NCI-H2196 (cell line): ENCODE measurements around the gene CD300LG.
"Not testable (repeated sequence)": the region's sequence is repeated elsewhere in the genome, so short reads cannot be mapped to it uniquely, and the experiment has no call there.

Experiments
- DNase-seq: peaks from one replicate; lab custom pipeline; 2025; ENCODE audit not compliant: unreplicated experiment; lab: John Stamatoyannopoulos, UW

Gene CD300LG

DNA sequence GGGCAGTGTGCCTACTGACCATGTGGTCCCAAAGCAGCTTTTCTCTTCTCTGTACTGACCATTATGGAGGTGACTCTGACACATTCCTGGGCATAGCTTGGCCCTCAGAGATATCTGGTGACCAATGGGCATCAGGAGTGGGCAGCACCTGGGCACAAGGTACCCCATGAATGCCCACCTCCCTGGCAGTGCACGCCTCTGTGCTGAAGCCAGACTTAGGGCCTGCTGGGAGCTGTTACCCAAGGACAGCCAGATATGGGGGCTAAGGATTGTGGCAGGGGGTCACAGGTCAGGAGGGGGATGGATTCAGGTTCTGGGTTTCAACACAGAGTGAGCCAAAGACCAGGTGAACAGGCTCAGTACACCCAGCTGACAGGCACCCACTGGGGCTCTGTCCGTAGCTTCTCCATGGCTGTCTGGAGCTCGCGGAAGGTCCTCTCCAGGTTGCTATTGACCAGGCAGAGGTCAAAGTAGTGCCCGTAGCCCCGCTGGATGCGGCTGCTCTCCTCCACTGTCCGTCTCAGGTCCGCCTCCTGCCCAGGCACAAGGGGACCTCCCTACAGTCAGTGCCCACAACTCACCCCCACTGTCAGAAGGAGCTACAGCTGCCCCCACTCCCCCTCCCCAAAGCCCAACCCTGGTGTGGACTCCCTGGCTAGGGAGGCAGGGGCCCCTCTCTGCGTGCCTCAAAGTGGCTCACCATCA is 30.6 kb downstream of the CD300LG start:
- no peak for DNase-seq

GRCh38 chr17:43878260-43879175 is 31.5 kb downstream of the CD300LG start:
- DNase-seq, result peak; percentile 75

DNA sequence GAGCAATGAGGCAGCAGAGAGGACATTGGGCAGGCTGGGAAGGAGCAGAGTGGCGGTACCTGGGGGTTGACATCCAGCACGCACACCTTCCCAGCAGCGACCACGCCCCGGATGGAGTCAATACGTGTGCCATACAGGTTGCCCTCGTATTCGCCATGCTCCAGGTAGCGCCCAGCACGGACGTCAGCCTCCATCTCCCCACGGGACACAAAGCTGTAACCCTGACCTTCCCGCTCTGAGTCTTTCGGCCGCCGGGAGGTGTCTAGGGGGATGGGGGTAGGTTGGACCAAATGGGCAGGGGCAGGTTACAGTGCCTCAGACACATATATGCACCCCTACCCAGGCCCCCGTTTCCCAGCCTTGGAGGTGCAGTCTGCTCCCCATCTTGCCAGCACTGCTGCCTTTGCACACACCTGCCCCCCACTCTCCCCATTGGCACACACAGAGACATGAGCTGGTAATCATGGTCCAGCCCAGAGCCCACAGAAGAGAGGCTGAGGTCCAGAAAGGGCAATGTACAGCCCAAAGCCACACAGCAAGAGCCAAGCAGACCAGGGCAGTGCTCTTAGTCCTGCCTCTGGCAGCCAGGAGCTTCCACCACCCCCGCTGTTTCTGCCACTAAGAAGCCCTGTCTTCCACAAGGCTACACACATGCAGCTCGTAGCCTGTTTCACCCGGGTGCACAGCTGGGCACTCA is 32.9 kb downstream of the CD300LG start:
- no peak for DNase-seq

DNA sequence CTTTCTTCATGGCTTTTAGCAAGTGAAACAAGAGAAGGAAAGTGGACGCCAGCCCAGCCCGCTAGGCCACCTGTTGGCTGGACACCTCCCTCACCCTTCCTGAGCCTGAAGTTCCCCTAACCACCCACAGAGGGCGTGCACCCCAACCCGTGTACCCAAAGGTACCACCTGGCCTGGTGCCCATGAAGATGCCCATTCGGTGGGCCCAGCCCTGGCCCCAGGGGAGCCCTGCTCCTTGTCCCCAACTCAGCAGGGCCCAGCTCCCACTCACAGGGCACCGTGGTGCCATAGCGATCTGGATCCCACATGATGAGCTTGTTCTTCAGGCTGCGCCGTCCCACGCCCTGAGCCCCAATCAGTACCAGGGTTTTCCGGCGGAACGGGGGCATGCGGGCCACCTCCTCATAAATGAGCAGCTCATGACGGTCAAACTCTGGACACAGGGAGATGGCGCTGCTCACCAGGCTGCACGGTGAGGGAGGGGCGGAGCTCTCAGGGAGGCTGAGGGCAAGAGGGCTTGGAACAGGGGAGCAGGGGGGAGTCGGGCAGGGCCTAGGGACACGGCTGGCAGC is 33.5 kb downstream of the CD300LG start:
- DNase-seq, result peak; percentile 75

- no peak for DNase-seq
These were observed 34.2 kb downstream of the CD300LG start for GRCh38 chr17:43881181-43881580.

DNA sequence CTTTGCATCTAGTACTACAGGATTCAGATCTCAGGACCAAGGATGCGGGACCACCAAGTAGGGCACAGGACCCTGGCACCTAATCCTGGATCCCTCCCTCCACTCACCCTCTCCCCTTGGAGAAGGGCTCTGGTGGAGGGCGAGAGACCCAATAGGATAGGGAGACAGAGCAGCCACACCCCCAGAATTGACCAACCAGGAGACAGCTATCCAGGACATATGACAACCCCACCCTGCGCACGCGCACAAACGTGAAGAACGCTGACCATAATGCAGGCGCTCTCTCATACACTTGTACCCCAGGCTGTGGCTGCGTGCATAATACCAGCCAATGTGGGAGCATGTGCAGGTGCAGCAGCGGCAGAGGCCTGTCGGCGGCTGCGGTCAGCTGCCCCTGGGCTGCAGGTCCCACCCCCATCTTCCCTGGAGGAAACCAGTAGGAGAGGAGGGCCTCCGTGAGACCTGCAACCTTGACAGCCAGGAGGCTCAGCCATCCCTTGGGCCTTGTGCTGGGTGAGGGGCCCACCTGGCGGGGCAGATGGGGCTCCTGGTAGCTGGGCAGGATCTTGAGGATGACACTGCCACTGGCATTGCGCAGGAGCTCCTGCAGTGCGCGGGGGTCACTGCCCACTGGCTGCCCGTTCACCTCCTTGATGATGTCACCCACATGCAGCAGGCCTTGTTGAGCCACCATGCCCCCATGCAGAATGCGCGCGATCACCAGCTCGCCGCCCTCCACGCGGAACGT is 35.0 kb downstream of the CD300LG start:
- no peak for DNase-seq

DNA sequence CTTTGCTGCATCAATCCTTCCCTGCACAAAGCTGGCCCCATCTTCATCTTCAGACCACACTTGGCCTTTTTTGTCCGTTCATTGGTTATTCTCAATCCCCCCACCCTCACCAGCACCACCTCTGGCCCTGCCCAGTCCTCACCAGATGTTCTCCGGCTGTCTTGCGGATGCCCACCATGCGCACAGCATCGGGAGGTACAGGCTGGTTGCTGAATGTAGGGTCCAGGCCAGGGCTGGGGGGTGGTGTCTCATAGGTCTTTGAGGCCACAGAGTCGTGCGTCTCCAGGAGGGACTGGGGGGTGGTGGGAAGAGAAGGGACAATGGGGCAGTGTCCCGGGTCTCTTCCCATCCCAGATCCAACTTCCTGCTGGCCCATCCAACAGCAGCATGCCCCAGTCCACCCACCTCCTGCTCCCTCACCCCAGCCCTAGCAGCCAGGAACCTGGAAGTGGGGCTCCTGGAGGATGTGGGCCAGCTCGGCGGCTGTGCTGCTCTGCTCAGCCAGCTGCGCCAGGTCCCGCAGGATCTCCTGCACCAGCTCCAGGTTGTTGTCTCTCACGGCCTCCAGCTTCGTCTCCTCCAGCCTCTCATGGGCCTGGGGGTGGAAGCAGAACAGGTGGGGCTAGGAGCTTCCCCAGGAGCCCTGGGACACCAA is 35.9 kb downstream of the CD300LG start:
- DNase-seq, result no peak

GRCh38 chr17:43888548-43888947 is 41.6 kb downstream of the CD300LG start:
- no peak for DNase-seq

DNA sequence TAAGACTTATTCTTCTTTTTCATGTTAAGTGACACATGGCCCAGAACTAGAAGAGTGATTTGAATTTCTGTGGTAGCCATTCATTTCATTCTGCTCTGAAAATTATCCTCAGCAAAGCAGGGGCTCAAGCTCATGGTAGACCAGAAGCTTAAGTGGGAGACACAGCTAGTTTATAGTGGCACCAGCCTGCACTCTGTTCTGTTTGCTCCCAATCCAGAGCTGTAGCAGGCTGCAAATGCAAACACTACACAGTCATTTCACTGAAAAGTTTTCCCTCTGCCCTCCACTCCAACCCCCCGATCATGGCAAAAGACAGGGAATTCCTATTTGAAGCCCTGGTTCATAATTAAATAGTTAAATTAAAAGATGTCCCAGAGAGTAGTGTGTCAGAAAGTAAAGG is 43.3 kb downstream of the CD300LG start:
- no peak for DNase-seq

- peak; percentile 35 for DNase-seq
These were observed 45.1 kb downstream of the CD300LG start for GRCh38 chr17:43891851-43892646.

DNA sequence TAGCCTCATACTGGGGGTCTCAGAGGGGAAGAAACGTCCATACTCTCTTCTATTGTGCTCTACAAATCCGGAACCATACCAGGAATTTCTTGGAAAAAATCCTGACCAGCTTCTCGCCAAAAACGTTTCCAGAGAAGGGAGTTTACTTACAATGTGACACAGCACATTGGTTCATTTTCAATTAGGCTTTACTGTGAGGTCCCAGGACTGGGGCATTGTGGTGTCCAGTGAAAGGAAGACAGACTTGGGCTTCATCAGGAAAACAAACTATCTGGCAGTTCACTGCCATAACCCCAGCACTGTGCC is 45.6 kb downstream of the CD300LG start:
- no peak for DNase-seq

GRCh38 chr17:43894494-43894893 is 47.5 kb downstream of the CD300LG start:
- DNase-seq, result not testable (repeated sequence)

GRCh38 chr17:43897831-43898230 is 50.9 kb downstream of the CD300LG start:
- no peak for DNase-seq

GRCh38 chr17:43898446-43898845 is 51.5 kb downstream of the CD300LG start:
- DNase-seq, result no peak

GRCh38 chr17:43900183-43900857 is 53.3 kb downstream of the CD300LG start:
- DNase-seq, result peak; percentile 90

- peak; percentile 32 for DNase-seq
These were observed 54.1 kb downstream of the CD300LG start for GRCh38 chr17:43900858-43901754.

GRCh38 chr17:43901861-43902589 is 55.0 kb downstream of the CD300LG start:
- DNase-seq, result no peak
